Measurements from ENCODE around the gene PPP2R2C.

PPP2R2C gene

GRCh38 chr4:6291784-6292297, 180.6 kb downstream of the PPP2R2C start:
- H3K27me3 ChIP-seq (ENCODE audit: insufficient read depth, poor library complexity, severe bottlenecking), result no peaks in the 10 kb centered on the region

GRCh38 chr4:6290769-6291547, 181.5 kb downstream of the PPP2R2C start:
- ATAC-seq (ENCODE audit: low read depth), result no peak
- no peaks in the 10 kb centered on the region for H3K4me1 ChIP-seq (ENCODE audit: insufficient read depth, poor library complexity, severe bottlenecking)
- no peak for TF ChIP-seq CTCF (IDR thresholded peaks at IDR 0.05; ENCODE audit: poor library complexity, severe bottlenecking)
- H3K27ac ChIP-seq (ENCODE audit: poor library complexity, severe bottlenecking), result no peak overlapping the region
- no peak for DNase-seq (ENCODE audit: low spot score)
- no peaks in the 10 kb centered on the region for H3K36me3 ChIP-seq (ENCODE audit: low read depth)
- H3K9me3 ChIP-seq (ENCODE audit: severe bottlenecking), result no peaks in the 10 kb centered on the region
- H3K27me3 ChIP-seq (ENCODE audit: insufficient read depth, poor library complexity, severe bottlenecking), result no peaks in the 10 kb centered on the region
- H3K4me3 ChIP-seq (ENCODE audit: severe bottlenecking), result no peak overlapping the region

More at GRCh38 chr4:6291784-6292297, 180.6 kb downstream of the PPP2R2C start:
- no peak for TF ChIP-seq CTCF (IDR thresholded peaks at IDR 0.05; ENCODE audit: poor library complexity, severe bottlenecking)
- DNase-seq (ENCODE audit: low spot score) (no peak), ATAC-seq (ENCODE audit: low read depth) (no peak)
- no peaks in the 10 kb centered on the region for H3K4me1 ChIP-seq (ENCODE audit: insufficient read depth, poor library complexity, severe bottlenecking)
- no peaks in the 10 kb centered on the region for H3K9me3 ChIP-seq (ENCODE audit: severe bottlenecking)
- H3K36me3 ChIP-seq (ENCODE audit: low read depth), result no peaks in the 10 kb centered on the region
- no peak overlapping the region for H3K27ac ChIP-seq (ENCODE audit: poor library complexity, severe bottlenecking)
- H3K4me3 ChIP-seq (ENCODE audit: severe bottlenecking), result no peak overlapping the region

DNA sequence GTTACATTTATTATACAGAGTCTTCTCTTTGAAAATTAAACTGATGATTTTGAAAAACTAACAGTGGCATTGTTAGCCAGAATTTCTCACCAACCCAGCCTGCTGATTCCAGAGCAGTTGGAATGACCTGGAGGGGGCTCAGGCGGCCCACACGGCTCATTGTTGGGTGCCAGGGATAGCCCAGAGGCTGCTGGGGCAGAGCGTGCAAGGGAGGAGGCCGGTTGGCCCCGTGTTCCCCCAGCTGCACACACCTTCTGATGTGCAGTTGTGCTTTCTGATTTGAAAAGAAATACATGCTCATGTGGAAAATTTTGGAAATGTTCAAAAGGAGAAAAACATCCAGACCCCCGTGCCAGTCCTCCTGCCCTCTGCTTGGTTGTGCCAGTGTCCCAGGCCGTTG, 182.2 kb downstream of the PPP2R2C start:
- Histone ChIP-seq H3K4me3 (ENCODE audit: severe bottlenecking) (no peak overlapping the region), H3K4me1 (ENCODE audit: insufficient read depth, poor library complexity, severe bottlenecking) (no peaks in the 10 kb centered on the region), H3K27ac (ENCODE audit: poor library complexity, severe bottlenecking) (no peak overlapping the region), H3K27me3 (ENCODE audit: insufficient read depth, poor library complexity, severe bottlenecking) (no peaks in the 10 kb centered on the region), H3K36me3 (ENCODE audit: low read depth) (no peaks in the 10 kb centered on the region), H3K9me3 (ENCODE audit: severe bottlenecking) (no peaks in the 10 kb centered on the region)
- no peak for ATAC-seq (ENCODE audit: low read depth)
- TF ChIP-seq CTCF (IDR thresholded peaks at IDR 0.05; ENCODE audit: poor library complexity, severe bottlenecking), result no peak
- DNase-seq (ENCODE audit: low spot score), result no peak

DNA sequence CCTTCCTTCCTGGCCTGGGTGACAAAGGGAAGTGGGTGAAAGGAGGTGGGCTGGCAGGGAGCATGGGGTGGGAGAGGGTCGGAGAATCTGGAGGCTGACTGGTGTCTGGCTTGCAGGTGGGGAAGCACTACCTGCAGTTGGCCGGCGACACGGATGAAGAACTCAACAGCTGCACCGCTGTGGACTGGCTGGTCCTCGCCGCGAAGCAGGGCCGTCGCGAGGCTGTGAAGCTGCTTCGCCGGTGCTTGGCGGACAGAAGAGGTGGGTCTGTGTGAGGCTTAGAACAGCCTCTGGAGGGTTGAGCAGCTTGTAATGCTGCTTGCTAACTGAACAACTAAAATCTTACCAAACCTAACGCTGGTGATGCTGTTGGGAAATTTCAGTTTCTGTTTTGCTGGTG, 183.5 kb downstream of the PPP2R2C start:
- DNase-seq (ENCODE audit: low spot score), result peak; percentile 34
- H3K27me3 ChIP-seq (ENCODE audit: insufficient read depth, poor library complexity, severe bottlenecking), result no peaks in the 10 kb centered on the region
- no peak for ATAC-seq (ENCODE audit: low read depth)
- H3K9me3 ChIP-seq (ENCODE audit: severe bottlenecking), result no peaks in the 10 kb centered on the region
- H3K36me3 ChIP-seq (ENCODE audit: low read depth), result no peaks in the 10 kb centered on the region
- no peak for TF ChIP-seq CTCF (IDR thresholded peaks at IDR 0.05; ENCODE audit: poor library complexity, severe bottlenecking)
- no peaks in the 10 kb centered on the region for H3K4me1 ChIP-seq (ENCODE audit: insufficient read depth, poor library complexity, severe bottlenecking)
- H3K4me3 ChIP-seq (ENCODE audit: severe bottlenecking), result no peak overlapping the region
- no peak overlapping the region for H3K27ac ChIP-seq (ENCODE audit: poor library complexity, severe bottlenecking)

DNA sequence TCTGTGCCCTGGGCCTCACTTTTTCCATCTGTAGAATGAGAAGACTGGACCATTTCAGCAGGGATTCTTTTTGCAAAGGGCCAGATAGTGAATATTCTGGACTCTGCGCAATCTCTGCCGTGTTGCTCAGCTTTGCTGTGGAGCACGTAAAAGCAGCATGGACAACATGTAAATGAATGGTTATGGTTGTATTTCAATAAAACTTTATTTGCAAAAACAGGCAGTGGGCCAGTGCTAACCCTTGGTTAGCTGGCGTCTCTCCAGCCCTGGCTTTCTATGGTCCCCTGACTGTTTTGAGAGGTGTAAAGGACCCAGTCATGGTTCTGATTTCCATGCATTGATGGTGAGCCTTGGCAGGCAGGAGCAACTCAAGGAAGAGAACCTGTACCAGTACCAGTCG, 184.1 kb downstream of the PPP2R2C start:
- TF ChIP-seq CTCF (IDR thresholded peaks at IDR 0.05; ENCODE audit: poor library complexity, severe bottlenecking), result no peak
- Histone ChIP-seq H3K4me3 (ENCODE audit: severe bottlenecking) (no peak overlapping the region), H3K27ac (ENCODE audit: poor library complexity, severe bottlenecking) (no peak overlapping the region), H3K27me3 (ENCODE audit: insufficient read depth, poor library complexity, severe bottlenecking) (no peaks in the 10 kb centered on the region), H3K36me3 (ENCODE audit: low read depth) (no peaks in the 10 kb centered on the region), H3K4me1 (ENCODE audit: insufficient read depth, poor library complexity, severe bottlenecking) (no peaks in the 10 kb centered on the region), H3K9me3 (ENCODE audit: severe bottlenecking) (no peaks in the 10 kb centered on the region)
- DNase-seq (ENCODE audit: low spot score) (no peak), ATAC-seq (ENCODE audit: low read depth) (no peak)
